ENCODE results near the gene ZNF236.
"Not testable (repeated sequence)": the region's sequence is repeated elsewhere in the genome, so short reads cannot be mapped to it uniquely, and the experiment has no call there.

Gene ZNF236

DNA sequence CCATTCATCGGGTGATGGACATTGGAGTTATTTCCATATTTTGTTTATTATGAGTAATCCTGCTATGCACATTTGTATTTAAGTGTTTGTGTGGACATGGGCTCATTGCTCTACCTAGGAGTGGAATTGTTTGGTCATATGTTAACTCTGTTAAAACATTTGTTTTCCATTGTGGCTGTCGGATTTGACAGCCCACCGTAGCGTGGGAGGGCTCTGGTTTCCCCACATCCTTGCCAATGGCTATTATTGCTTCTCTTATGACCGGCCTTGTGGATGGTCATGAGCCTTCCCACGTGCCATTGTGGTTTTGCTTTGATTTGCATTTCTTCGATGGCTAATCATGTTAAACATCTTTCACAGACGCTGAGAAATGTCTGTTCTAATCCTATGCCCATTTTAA is 92.0 kb downstream of the ZNF236 start:
- no peak for DNase-seq

- DNase-seq, result no peak
These were observed 92.4 kb downstream of the ZNF236 start for GRCh38 chr18:76914796-76915195.

DNA sequence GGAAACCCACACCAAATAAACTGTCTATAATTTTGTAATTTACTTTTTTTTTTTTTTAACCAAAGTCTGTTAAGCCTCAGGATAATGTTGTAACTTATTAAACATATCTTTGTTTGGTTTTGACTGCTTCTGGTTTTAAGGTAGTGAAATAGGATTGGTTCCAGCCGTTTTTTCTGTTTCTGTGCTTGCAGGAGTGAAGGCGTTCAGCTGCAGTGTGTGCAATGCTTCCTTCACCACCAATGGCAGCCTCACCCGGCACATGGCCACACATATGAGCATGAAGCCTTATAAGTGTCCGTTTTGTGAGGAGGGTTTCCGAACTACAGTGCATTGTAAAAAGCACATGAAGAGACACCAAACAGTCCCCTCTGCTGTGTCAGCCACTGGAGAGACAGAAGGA is 93.1 kb downstream of the ZNF236 start:
- no peak for DNase-seq

DNA sequence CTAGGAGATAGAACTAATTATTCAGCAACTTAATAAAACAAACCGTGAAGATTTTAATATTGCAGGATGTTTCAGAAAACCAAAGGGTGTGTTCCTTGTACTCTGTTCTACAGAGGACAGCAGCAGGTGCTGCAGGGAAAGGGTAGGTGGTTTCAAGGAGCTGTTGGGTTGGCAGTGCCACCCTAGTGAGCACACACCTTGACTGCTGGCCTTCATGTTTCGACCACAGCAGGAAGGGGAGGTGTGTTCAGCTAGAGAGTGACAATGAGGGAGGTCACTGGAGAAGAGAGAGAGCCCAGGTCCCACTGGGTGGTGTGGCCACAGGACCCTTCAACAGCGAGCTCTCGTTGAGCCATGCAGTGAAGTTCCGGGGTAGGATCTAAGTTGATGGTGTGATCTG is 98.6 kb downstream of the ZNF236 start:
- no peak for DNase-seq

- peak; percentile 47 for DNase-seq
These were observed 99.8 kb downstream of the ZNF236 start for GRCh38 chr18:76922107-76922506.

DNA sequence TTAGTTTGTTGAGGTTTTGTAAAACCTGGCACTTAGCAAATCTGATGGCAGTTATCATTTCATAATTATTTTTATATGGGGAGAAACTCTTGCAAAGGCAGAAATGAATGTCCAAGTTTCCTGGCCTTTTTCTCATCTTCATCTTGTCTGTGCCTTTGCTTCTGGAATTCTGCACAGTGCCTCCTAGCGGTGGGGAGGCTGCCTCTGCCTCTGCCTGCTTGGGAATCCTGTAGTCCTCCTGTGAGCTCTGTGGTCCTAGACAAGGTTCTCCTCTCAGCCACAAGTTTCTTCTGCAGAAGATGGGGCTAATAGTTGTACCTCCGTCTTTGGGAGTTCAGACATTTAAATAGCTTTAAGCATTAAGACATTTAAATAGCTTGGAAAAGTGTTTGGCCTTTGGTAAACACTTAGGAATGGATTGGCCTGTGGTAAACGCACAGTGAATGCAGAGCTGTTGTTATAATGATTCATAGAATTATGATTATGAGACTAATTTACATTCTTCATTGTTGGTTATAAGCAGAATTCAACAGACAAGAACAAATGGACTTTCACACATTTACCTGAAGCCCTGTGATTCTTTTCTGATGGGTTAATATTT is 101.2 kb downstream of the ZNF236 start:
- no peak for DNase-seq

DNA sequence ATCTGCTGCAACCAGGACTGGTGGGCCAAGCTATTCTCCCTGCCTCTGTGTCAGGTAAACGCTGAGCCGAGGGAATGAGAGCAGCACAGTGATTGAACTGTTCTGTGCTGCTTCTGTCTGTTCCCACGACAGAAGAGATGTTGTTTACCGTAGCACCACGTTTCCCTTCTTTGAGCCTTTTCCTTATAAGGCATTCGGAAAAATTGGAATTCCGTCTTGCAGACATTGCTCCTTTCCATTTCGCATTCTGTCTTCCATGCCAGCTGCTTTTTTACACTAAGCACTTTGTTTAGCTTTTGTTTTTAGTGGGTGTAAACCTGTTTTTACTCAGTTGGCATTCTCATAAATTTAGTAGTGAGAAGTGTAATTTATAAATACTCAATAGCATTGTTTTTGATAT is 103.1 kb downstream of the ZNF236 start:
- DNase-seq, result no peak

DNA sequence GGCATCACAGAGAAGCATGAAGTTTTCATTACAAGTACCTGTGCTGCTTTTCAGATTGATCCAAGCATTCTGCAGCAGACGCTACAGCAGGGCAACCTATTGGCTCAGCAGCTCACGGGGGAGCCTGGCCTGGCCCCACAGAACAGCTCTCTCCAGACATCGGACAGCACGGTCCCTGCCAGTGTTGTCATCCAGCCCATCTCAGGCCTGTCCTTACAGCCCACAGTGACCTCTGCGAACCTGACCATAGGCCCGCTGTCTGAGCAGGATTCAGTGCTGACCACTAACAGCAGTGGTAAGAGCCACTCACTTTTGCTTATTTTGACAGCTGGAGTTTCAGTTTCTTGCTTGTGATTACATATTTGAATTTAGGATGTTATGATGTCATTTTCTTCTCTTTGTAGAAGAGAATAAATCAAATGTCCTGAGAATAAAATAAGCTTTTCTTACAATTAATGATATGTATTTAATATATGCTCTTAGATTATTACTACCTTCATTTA is 104.9 kb downstream of the ZNF236 start:
- no peak for DNase-seq

DNA sequence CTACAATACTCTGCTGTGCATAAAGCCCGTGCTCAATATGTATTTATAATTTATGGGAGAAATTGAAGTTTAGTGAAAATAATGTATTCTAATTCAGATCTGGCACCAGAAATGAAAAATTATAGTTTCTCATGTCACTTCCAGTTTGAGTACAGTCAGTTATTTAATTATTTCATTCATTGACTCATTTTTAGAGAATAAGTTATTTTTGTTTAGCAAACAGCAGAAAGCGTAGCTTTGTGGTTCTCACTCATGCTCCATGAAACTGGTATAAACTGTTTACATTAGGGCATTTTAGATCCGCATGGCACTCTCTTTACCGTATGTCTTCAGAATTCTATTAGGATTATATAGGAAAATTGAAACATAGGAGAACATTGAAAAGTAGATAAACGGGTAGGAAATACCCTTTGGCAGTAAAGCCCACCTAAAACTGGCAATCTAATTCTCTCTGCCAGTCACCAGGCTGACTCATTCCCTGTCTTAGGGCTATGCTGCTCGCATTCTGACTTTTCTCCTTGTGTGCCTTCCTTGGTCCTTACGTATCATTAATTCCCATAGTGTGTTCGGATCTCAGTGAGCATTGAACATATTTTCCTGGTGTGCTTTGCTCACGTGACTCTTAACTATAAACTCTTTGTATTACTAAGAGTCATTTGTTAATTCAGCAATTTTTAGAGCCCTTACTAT is 106.0 kb downstream of the ZNF236 start:
- DNase-seq, result no peak

DNA sequence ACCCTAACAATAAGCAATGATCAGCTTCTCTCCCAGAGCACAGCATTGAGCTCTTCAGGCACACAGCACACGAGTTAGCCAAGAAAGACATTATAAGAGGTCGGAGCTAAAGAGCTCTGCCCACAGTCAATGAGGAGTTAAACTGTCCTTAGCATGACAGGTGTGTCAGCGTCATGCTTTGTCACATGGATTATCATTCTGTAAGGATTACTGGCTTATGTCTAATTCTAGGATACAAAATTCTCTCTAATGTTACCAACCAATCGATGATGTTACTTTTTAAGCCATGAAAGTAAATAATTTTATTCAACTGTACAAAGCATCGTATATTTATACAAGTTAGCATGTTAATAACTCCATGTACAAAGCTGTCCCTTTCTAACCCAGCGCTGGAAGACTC is 108.8 kb downstream of the ZNF236 start:
- DNase-seq, result no peak

DNA sequence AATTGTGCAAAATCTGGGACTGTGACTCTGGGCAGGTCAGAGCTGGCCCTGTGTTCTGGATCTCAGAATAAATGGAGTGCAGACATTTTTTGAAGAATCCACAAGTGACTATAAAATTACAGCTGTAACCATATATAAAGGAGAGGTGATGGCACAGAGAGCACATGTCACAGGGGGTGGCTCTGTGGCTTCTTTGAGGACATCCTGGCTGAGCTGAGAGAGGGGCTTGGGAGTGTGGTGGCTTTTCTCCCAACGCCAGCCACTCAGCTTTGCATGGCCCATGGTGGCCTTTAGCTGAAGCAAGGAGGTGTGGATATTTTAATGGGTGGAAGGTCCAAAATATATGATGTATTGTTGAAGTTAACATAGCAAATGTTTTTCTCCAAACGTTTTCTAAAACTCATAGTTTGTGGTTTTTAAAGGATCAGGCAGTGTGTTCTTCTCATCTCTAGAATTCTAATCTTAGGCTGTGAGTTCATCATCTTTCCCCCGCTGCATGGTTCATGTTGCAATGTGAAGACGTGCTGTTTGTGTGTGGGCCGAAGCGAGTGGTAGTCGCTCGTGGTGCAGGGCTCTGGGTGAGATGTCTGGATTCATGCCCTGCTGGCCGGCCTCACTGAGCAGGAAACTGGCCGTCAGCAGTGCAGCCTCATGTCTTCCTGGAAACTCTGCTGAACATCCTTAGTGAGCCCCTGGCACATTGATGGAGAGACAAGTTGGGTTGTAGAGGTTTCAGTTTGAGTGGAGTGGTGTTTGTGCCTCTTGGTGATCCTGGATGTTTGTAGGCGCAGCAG is 109.9 kb downstream of the ZNF236 start:
- DNase-seq, result no peak

DNA sequence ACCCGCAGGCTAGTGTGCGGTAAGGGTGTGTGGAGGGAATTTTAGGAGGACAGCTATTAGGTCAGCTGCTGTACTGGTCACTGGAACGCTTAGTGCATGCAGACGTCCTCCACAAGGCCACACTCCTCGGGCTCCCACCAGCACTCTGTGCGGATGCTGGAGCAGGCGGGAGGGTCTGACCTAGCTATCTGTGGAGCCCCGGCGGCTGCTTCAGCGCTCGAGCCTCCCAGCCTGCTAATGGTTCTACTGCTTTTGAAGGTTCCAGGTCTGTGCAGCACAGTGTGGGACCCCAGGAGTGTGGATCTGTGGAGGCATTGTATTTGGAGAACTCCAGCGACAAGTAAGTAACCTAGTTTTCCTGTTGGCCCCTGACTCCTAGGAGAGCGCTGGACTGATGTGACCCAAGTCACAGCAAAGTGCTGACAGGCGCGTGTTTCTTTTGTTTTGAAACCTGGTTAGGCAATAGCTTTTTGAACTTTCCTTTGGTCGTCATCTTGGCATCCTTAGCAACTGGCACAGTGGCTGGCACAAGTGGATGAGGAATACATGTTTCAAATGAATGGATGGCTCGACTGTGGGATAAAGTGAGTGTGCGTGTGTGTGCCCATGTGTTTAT is 113.5 kb downstream of the ZNF236 start:
- DNase-seq, result no peak

- DNase-seq, result no peak
These were observed 114.5 kb downstream of the ZNF236 start for GRCh38 chr18:76936877-76937276.

DNA sequence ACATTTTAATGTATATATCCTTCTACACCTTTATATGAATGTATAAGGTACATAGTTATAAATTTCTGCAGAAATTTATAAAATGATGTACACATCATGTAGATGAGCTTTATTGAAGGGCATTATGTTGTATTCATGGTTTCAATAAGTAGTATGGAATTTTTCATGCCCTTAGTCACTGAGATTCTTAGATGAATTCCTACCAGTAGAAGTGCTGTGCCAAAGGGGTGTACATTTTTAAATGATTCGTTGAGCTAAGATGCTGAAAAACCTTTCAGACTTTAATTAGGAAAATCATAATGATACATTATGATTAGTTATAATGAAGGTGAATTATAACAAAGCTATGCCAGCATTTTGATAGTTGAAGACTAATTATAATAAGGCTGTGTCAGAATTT is 115.2 kb downstream of the ZNF236 start:
- no peak for DNase-seq

DNA sequence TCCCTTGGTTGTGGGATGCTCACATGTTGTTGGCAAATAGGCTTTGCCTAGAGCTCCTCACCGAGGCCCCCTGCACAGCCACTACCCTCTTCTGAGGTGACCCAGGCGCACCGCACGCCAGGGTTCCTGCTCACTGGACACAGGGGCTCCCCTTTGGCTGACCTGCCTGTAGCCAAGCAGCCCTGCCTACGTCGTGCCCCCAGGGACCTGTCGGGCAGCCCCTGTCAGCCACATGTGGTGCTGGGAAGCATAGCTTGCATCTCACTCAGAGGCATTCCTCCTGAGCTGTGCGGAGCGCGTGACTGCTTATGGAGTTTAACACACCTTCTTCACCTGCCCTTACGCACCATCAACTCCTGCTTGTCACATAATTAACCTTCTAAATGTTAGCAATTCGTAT is 116.3 kb downstream of the ZNF236 start:
- no peak for DNase-seq

DNA sequence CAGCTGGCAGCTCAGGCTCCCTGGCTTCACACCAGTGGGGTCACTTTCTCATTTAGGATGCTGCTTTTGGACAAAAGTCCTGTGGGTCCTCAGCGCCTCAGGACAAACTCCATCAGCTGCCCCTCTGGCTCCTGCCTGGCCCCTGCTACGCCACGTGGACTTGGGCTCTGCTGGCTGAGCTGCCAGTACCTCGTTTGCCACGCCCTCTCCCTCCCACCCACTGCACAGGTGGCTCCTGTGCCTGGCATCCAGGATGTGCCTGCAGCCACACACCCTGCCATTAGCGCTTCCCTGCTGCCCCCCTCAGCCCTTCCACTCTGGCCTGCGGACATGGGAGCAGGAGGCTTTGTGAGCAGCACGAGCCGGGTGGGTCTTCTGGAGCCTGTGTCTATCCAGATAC is 118.9 kb downstream of the ZNF236 start:
- DNase-seq, result no peak

DNA sequence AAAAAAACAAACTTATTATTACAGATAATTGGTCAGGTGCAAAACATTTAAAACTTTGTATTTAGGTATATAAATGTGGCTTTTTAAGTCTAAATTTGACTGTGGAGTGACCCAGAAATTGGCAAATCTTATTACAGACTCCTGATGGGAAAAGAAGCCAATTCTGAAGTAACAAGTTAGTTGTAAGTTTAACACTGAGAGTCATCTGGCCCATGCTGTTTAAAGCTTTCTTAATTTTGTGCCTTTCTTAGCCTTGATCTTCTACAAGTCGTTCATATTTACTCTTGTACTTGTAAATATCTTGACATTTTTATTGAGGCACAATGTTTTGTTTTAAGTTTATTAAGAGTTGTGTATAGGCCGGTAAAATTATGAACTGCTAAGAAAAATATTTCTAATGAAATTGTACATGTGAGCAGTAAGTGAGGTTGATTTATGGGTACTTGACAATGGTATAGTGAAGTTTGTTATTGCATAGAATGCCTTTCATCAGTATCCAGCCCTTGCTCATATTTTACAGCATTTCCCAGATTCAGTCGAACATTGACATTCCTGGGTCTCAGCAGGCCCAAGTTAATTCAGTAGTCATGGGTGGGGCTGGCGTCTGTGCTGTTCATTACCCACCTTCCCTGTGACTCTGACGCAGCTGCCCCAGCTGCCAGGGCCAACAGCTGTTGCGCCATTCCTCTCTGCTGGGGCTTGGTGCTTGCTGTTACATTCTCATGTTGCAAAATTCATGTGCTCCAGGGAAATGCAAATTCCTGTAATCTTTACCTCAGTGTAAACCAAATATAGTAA is 121.4 kb downstream of the ZNF236 start:
- no peak for DNase-seq

- DNase-seq, result not testable (repeated sequence)
These were observed 122.0 kb downstream of the ZNF236 start for GRCh38 chr18:76944346-76944745.

DNA sequence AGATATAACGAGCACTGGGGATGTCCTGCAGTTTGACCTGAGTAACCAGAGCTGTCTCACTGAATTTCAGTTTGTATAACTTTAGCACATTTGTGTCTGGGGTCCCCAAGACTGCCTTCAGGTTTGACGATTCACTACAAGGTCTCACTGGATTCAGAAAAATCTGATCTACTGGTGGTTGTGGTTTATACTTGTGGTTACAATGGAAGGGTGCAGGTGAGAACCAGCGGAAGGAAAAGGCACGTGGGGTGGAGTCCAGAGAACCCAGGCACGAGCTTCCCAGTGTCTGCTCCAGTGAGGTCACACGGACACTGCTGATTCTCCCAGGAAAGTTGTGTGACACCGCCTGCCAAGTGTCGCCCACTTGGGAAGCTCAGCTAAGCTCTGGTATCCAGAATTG is 126.0 kb downstream of the ZNF236 start:
- DNase-seq, result no peak

DNA sequence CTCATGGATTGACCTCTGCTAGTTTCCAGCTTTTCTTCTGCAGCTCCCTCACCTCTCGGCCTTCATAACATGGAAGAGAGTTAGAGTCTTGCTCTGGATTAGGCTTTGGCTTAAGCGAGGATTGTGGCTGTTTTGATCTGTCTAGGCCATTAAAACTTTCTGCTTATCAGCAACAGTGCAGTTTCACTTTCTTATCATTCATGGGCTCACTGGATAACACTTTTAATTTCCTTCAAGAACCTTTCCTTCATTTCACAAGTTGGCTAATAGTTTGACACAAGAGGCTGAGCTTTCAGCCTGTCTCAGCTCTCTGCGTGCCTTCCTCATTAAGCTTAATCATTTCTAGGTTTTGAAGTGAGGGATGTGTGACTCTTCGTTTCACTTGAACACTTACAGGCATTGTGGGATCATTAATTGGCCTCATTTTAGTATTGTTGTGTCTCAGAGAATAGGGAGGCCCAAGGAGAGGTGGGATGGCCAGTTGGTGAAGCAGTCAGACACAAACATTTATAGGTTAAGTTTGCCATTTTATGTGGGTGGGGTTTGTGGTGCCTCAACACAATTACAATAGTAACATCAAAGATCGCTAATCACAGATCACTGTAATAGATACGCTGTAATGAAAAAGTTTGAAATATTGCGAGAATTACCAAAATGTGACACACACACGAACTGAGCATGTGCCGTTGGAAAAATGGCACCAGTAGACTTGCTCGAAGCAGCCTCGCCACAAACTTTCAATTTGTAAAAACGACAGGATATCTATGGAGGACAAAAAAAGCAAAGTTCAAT is 129.3 kb downstream of the ZNF236 start:
- DNase-seq, result no peak

GRCh38 chr18:76952747-76953146 is 130.4 kb downstream of the ZNF236 start:
- no peak for DNase-seq

GRCh38 chr18:76953156-76953555 is 130.8 kb downstream of the ZNF236 start:
- DNase-seq, result no peak
